ENCODE data around the gene ACAP2.

GRCh38 chr3:195453236-195453635 is 10.4 kb upstream of the ACAP2 start:
- TF ChIP-seq CTCF (IDR thresholded peaks at IDR 0.05) (no peak), POLR2A (IDR thresholded peaks at IDR 0.05) (no peak)

Measured in testis (tissue), 2 donors.